Keratinocyte (primary cell): ENCODE results near the gene RUNX1. TPM values are rescaled to one million over a fixed set of nuclear protein-coding genes. Genes with fewer than 3 reads are reported as not detected.

Experiments used
- DNase-seq: peaks from one replicate; pipeline ENCODE4 v3.0.0-alpha.2; 2011; ENCODE audit warnings: low read depth, missing footprints, low spot score
- FAIRE-seq: peaks from 2 replicates; lab custom pipeline; 2011; peaks lifted over from hg19 to GRCh38; lab: Jason Lieb, UNC
- H2AFZ ChIP-seq: 2 replicates; pipeline ENCODE4 v1.6.0; 2012; ENCODE audit warnings: low read length, control low read depth, inconsistent platforms; ENCODE audit not compliant: control insufficient read depth
- H3K27ac ChIP-seq: 2 replicates; pipeline ENCODE4 v1.5.1; 2011; ENCODE audit warnings: low read length; ENCODE audit not compliant: control insufficient read depth, insufficient read depth
- H3K27me3 ChIP-seq: 3 replicates; pipeline ENCODE4 v1.6.0; 2011; ENCODE audit warnings: low read length; ENCODE audit not compliant: control insufficient read depth, insufficient read depth; ENCODE audit errors: extremely low read depth
- H3K36me3 ChIP-seq, 2 experiments: 2 replicates in 1 of 2; 3 replicates in 1 of 2; pipeline ENCODE4 v1.5.1; 2011; ENCODE audit warnings: low read length in 2 of 2, mild to moderate bottlenecking in 1 of 2; ENCODE audit not compliant: control insufficient read depth in 2 of 2, insufficient read depth in 2 of 2; ENCODE audit errors: extremely low read depth in 1 of 2
- H3K4me1 ChIP-seq: 3 replicates; pipeline ENCODE4 v1.5.1; 2011; ENCODE audit warnings: low read length; ENCODE audit not compliant: control insufficient read depth, insufficient read depth; ENCODE audit errors: extremely low read depth
- H3K4me2 ChIP-seq: 3 replicates; pipeline ENCODE4 v1.6.0; 2011; ENCODE audit warnings: low read depth, low read length; ENCODE audit not compliant: control insufficient read depth, insufficient read depth; ENCODE audit errors: extremely low read depth
- H3K4me3 ChIP-seq, 3 experiments: fragments of 200-600 bp in 1 of 3; sonication (generic) in 1 of 3; 2 replicates in 2 of 3; 3 replicates in 1 of 3; pipeline ENCODE4 v1.5.1; 2011 to 2016; ENCODE audit warnings: low read length in 3 of 3, mild to moderate bottlenecking in 3 of 3, control low read depth in 2 of 3, inconsistent platforms in 1 of 3, low read depth in 1 of 3, mixed read lengths in 1 of 3, mixed run types in 1 of 3, moderate library complexity in 1 of 3; ENCODE audit not compliant: control insufficient read depth in 2 of 3, insufficient read depth in 2 of 3; ENCODE audit errors: extremely low read depth in 1 of 3
- H3K79me2 ChIP-seq: 2 replicates; pipeline ENCODE4 v1.6.0; 2012; ENCODE audit warnings: low read length; ENCODE audit not compliant: control insufficient read depth, insufficient read depth
- H3K9ac ChIP-seq: 3 replicates; pipeline ENCODE4 v1.6.0; 2011; ENCODE audit warnings: low read length; ENCODE audit not compliant: control insufficient read depth, insufficient read depth; ENCODE audit errors: extremely low read depth
- H3K9me1 ChIP-seq: 3 replicates; pipeline ENCODE4 v1.6.0; 2011; ENCODE audit warnings: low read length; ENCODE audit not compliant: control insufficient read depth, insufficient read depth; ENCODE audit errors: extremely low read depth
- H3K9me3 ChIP-seq: 2 replicates; pipeline ENCODE4 v1.5.1; 2012; ENCODE audit warnings: low read depth, low read length; ENCODE audit not compliant: control insufficient read depth
- H4K20me1 ChIP-seq: 3 replicates; pipeline ENCODE4 v1.6.0; 2011; ENCODE audit warnings: low read length; ENCODE audit not compliant: control insufficient read depth, insufficient read depth; ENCODE audit errors: extremely low read depth
- EZH2 ChIP-seq: IDR thresholded peaks from one replicate; pipeline ENCODE4 v1.6.1; 2012; ENCODE audit warnings: inconsistent platforms, mild to moderate bottlenecking, low read length, moderate library complexity
- dilution Hi-C: fragments of 300-500 bp; cut with MboI; formaldehyde crosslinking; loops from one replicate; pipeline ENCODE4 v1.7.0; 2020; ENCODE audit warnings: low sequenced_read_pairs; ENCODE audit not compliant: extremely low pct_ligation_motif_present
- polyA plus RNA-seq, 5 experiments: library from polyadenylated mRNA; depleted of rRNA in 3 of 5; stranded (reverse) in 3 of 5; stranded (forward) in 1 of 5; unstranded in 1 of 5; fragments of >200 nt; gene quantifications; 1 replicate in 1 of 5; 2 replicates in 3 of 5; 3 replicates in 1 of 5; pipeline versions ENCODE4 v1.2.1 to v1.2.3, GENCODE V29; 2011 to 2012; ENCODE audit warnings: missing spikeins in 2 of 5, low read depth in 1 of 5, low replicate concordance in 1 of 5
- TF ChIP-seq, protein P1 (sequence below), 3 experiments: IDR thresholded peaks in 1 of 3; conservative IDR thresholded peaks in 1 of 3; optimal IDR thresholded peaks in 1 of 3; 2 replicates in 2 of 3; 3 replicates in 1 of 3; pipeline versions ENCODE3 to v1.5.1; 2011; ENCODE audit warnings: low read length in 3 of 3, mild to moderate bottlenecking in 3 of 3, moderate library complexity in 2 of 3, control low read depth in 1 of 3, inconsistent platforms in 1 of 3; ENCODE audit not compliant: insufficient read depth in 2 of 3; ENCODE audit errors: extremely low read depth in 1 of 3

The RUNX1 gene
- polyA plus RNA-seq, 1 donor (not counting 4 experiments of a cell fraction or from before 2014, with no cell fraction given), result 44.9 TPM

DNA sequence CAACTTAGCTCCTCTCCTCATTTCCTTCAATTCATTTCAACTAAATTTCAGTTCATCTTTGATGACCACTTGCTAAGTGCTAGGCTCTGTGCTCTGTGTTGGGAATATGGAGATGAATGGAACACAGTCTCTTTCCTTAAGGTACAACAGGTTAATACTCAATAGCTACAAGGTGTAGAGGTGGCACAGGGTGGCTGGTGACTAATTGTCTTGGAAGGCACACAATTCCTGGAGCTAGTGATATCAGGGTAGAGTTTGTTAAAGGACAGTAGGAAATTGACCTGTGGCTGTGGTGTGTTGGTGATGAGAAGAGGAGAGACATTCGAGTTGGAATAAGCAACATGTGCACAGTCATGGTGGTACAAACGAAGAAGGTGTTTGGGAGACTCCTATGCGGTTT, 124.9 kb downstream of the RUNX1 start:
- Histone ChIP-seq H3K4me2 (no peak overlapping the region), H3K9ac (no peak overlapping the region), H3K9me3 (no peaks in the 10 kb centered on the region), H3K79me2 (no peaks in the 10 kb centered on the region), H3K27me3 (no peaks in the 10 kb centered on the region), H3K36me3 (no peaks in the 10 kb centered on the region), H4K20me1 (no peaks in the 10 kb centered on the region), H3K4me1 (no peaks in the 10 kb centered on the region), H3K4me3 (no peak overlapping the region), H3K27ac (no peak overlapping the region), H2AFZ (no peak overlapping the region), H3K9me1 (no peaks in the 10 kb centered on the region)
- DNase-seq, result no peak
- FAIRE-seq, result no peak
- no peak for TF ChIP-seq EZH2
- TF ChIP-seq, protein P1, sequence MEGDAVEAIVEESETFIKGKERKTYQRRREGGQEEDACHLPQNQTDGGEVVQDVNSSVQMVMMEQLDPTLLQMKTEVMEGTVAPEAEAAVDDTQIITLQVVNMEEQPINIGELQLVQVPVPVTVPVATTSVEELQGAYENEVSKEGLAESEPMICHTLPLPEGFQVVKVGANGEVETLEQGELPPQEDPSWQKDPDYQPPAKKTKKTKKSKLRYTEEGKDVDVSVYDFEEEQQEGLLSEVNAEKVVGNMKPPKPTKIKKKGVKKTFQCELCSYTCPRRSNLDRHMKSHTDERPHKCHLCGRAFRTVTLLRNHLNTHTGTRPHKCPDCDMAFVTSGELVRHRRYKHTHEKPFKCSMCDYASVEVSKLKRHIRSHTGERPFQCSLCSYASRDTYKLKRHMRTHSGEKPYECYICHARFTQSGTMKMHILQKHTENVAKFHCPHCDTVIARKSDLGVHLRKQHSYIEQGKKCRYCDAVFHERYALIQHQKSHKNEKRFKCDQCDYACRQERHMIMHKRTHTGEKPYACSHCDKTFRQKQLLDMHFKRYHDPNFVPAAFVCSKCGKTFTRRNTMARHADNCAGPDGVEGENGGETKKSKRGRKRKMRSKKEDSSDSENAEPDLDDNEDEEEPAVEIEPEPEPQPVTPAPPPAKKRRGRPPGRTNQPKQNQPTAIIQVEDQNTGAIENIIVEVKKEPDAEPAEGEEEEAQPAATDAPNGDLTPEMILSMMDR (optimal IDR thresholded peaks at IDR 0.05 in 1 of 3, IDR thresholded peaks at IDR 0.05 in 1 of 3, conservative IDR thresholded peaks at IDR 0.05 in 1 of 3; ENCODE audit: extremely low read depth in 1 of 3, insufficient read depth in 2 of 3, low read length in 3 of 3), result no peak
- dilution Hi-C loops, result no loop called here

DNA sequence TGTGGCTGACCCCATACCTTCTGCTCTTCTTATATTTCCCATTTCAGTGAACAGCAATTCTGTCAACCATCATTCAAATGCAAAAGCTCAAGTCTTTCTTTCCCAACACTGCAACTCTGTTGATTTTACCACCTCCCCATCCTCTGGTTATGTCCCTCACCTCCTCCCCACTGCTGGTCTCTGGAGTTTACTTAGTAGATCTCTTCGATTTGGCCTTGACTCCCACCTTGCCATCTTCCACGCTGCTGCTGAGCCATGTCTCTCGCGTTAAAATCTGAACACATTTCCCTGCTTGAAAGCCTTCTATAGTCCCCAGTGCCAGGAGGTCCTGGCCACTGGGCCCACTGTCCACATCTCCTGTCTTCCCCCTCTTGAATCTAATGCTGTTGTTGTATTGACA, 125.5 kb downstream of the RUNX1 start:
- H3K36me3 ChIP-seq, result no peaks in the 10 kb centered on the region
- peak; percentile 5 for FAIRE-seq

More for the DNA sequence above, 125.5 kb downstream of the RUNX1 start:
- no peak overlapping the region for H3K4me3 ChIP-seq
- no peaks in the 10 kb centered on the region for H3K79me2 ChIP-seq
- no peaks in the 10 kb centered on the region for H3K27me3 ChIP-seq
- no peaks in the 10 kb centered on the region for H3K9me3 ChIP-seq
- no peaks in the 10 kb centered on the region for H4K20me1 ChIP-seq
- H3K9ac ChIP-seq, result no peak overlapping the region
- H3K4me2 ChIP-seq, result no peak overlapping the region
- H2AFZ ChIP-seq, result no peak overlapping the region
- TF ChIP-seq EZH2, result no peak
- TF ChIP-seq, protein P1 (optimal IDR thresholded peaks at IDR 0.05 in 1 of 3, IDR thresholded peaks at IDR 0.05 in 1 of 3, conservative IDR thresholded peaks at IDR 0.05 in 1 of 3; ENCODE audit: extremely low read depth in 1 of 3, insufficient read depth in 2 of 3, low read length in 3 of 3), result no peak
- dilution Hi-C loops, result no loop called here
- no peak overlapping the region for H3K27ac ChIP-seq
- no peaks in the 10 kb centered on the region for H3K4me1 ChIP-seq
- DNase-seq, result no peak
- H3K9me1 ChIP-seq, result no peaks in the 10 kb centered on the region
